HPDE6-E6E7 (cell line): Measurements from ENCODE around the gene STRN.
"Not testable (repeated sequence)": the region's sequence is repeated elsewhere in the genome, so short reads cannot be mapped to it uniquely, and the experiment has no call there.

Source experiments
- DNase-seq: peaks from one replicate; pipeline ENCODE4 v3.0.0; 2011; ENCODE audit warnings: missing footprints; ENCODE audit errors: extremely low spot score

The STRN gene

GRCh38 chr2:36964496-36965058 is 1.8 kb downstream of the STRN start:
- DNase-seq, result no peak

- no peak for DNase-seq
Measured at GRCh38 chr2:36963734-36964133, 2.6 kb downstream of the STRN start.

- peak; percentile 13 for DNase-seq
Measured at GRCh38 chr2:36963106-36963505, 3.2 kb downstream of the STRN start.

GRCh38 chr2:36960773-36961172 is 5.6 kb downstream of the STRN start:
- DNase-seq, result no peak

- DNase-seq, result no peak
Measured at GRCh38 chr2:36960005-36960675, 6.2 kb downstream of the STRN start.

- no peak for DNase-seq
Measured at GRCh38 chr2:36954977-36955607, 11.2 kb downstream of the STRN start.

- DNase-seq, result peak; percentile 78
Measured at GRCh38 chr2:36952748-36953197, 13.6 kb downstream of the STRN start.

GRCh38 chr2:36951574-36951973 is 14.8 kb downstream of the STRN start:
- peak; percentile 64 for DNase-seq

GRCh38 chr2:36951027-36951518 is 15.3 kb downstream of the STRN start:
- no peak for DNase-seq

- no peak for DNase-seq
Measured at GRCh38 chr2:36949845-36950244, 16.5 kb downstream of the STRN start.

- DNase-seq, result not testable (repeated sequence)
Measured at GRCh38 chr2:36945240-36945639, 21.1 kb downstream of the STRN start.

GRCh38 chr2:36941867-36942266 is 24.5 kb downstream of the STRN start:
- no peak for DNase-seq

- DNase-seq, result not testable (repeated sequence)
Measured at GRCh38 chr2:36936526-36936925, 29.8 kb downstream of the STRN start.

GRCh38 chr2:36931688-36932087 is 34.6 kb downstream of the STRN start:
- not testable (repeated sequence) for DNase-seq

- peak; percentile 29 for DNase-seq
Measured at GRCh38 chr2:36930787-36931410, 35.4 kb downstream of the STRN start.

GRCh38 chr2:36926175-36927132 is 39.9 kb downstream of the STRN start:
- DNase-seq, result not testable (repeated sequence)

GRCh38 chr2:36922629-36923028 is 43.7 kb downstream of the STRN start:
- not testable (repeated sequence) for DNase-seq

GRCh38 chr2:36921984-36922383 is 44.4 kb downstream of the STRN start:
- DNase-seq, result no peak

- DNase-seq, result no peak
Measured at GRCh38 chr2:36919041-36919837, 47.1 kb downstream of the STRN start.

GRCh38 chr2:36918307-36918706 is 48.0 kb downstream of the STRN start:
- no peak for DNase-seq
